ENCODE results near the gene TRPM5. TPM values are rescaled to one million over a fixed set of nuclear protein-coding genes. Genes with fewer than 3 reads are reported as not detected.
A peak's percentile ranks its signal among the peaks of the same experiment; 100 is the strongest.

The TRPM5 gene
- total and polyA plus RNA-seq, 2 donors (not counting 1 experiment from before 2014, with no cell fraction given) = 0.03 TPM; not detected in 1

- WGBS (ENCODE audit: insufficient coverage) = 56% methylated on average over 35 of the region's 36 CpGs
- H3K27ac Mint-ChIP-seq = no peak overlapping the region
Measured at GRCh38 chr11:2419638-2420501, 24.4 kb downstream of the TRPM5 start.

More at GRCh38 chr11:2419638-2420501, 24.4 kb downstream of the TRPM5 start:
- H3K9me3 Mint-ChIP-seq (ENCODE audit: insufficient read depth) = no peaks in the 10 kb centered on the region
- ATAC-seq (ENCODE audit: low read depth) (peak; percentile 48), DNase-seq (peak; percentile 81)
- H3K9ac ChIP-seq (ENCODE audit: low read length) = no peak overlapping the region
- H3K27me3 Mint-ChIP-seq = no peaks in the 10 kb centered on the region
- peaks cover 0 to 2% (median 0%) of the 10 kb centered on the region in 3 donors for H3K9me3 ChIP-seq (ENCODE audit: control extremely low read depth in 1 of 3, control insufficient read depth in 2 of 3, insufficient read depth in 1 of 3, low read length in 2 of 3)
- peaks cover 0 to 3% (median 0%) of the 10 kb centered on the region in 4 experiments for H3K27me3 ChIP-seq (replicated peaks in 1 of 4; ENCODE audit: control extremely low read depth in 1 of 4, control insufficient read depth in 3 of 4, insufficient read depth in 4 of 4, low read length in 3 of 4)
- peak overlapping the region; percentile 50 for H3K4me2 ChIP-seq (replicated peaks; ENCODE audit: low read depth, low read length, poor library complexity, severe bottlenecking)
- no peak overlapping the region for H3K4me3 ChIP-seq (ENCODE audit: control extremely low read depth in 1 of 5, extremely low read depth in 1 of 5, insufficient read depth in 1 of 5, low read depth in 2 of 5, low read length in 4 of 5)
- no peak overlapping the region for H3K27ac ChIP-seq (ENCODE audit: low read length in 2 of 2)
- TF ChIP-seq CTCF (IDR thresholded peaks at IDR 0.05) (peak; percentile 82), EZH2 (IDR thresholded peaks at IDR 0.05; ENCODE audit: borderline replicate concordance, insufficient read depth, low read depth, low read length, poor library complexity, severe bottlenecking) (no peak)
- H3K4me3 Mint-ChIP-seq = no peak overlapping the region
- ChIA-PET CTCF (interaction anchor here (0.6 to 11.1 kb wide), 47 partner anchors 11 to 991 kb away, joined by 3 to 583 read pairs (median 4); partner anchors contain the start of genes C11orf21, CD81, TSPAN32 and TSSC4), POLR2A (interaction anchor here (1.1 to 2.5 kb wide), 3 partner anchors 19 to 118 kb away, joined by 3 to 22 read pairs (median 18); partner anchors contain the start of genes C11orf21, TSPAN32 and TSSC4)
- H3K36me3 ChIP-seq (replicated peaks in 1 of 2; ENCODE audit: control extremely low read depth in 1 of 2, control insufficient read depth in 1 of 2, extremely low read depth in 1 of 2, insufficient read depth in 2 of 2, low read length in 1 of 2) = no peaks in the 10 kb centered on the region
- peaks cover 3% of the 10 kb centered on the region for H3K4me1 Mint-ChIP-seq
- intact Hi-C loops (cut with micrococcal nuclease) = loop anchor here (1.0 kb wide), 3 partner anchors 20 to 234 kb away; partner anchors contain the start of gene TSSC4
- peak overlapping the region; percentile 49 for H2AFZ ChIP-seq (ENCODE audit: insufficient read depth, low read depth, low read length, poor library complexity, severe bottlenecking)
- H3K4me1 ChIP-seq (ENCODE audit: control insufficient read depth in 2 of 2, insufficient read depth in 2 of 2, low read length in 2 of 2) = peaks cover 5 to 15% of the 10 kb centered on the region in 2 donors
- H4K20me1 ChIP-seq (ENCODE audit: control insufficient read depth, insufficient read depth, low read length, poor library complexity, severe bottlenecking) = no peaks in the 10 kb centered on the region
- no peaks in the 10 kb centered on the region for H3K79me2 ChIP-seq (ENCODE audit: control insufficient read depth, insufficient read depth, low read length)
